H1 (cell line): ENCODE results near the gene TSSC4. TPM values are rescaled to one million over a fixed set of nuclear protein-coding genes. Genes with fewer than 3 reads are reported as not detected.

Source experiments
- CTCF ChIA-PET: fragments of 300-600 bp; sonication (Branson Sonifier 250); formaldehyde crosslinking; loops from one replicate; lab custom pipeline; 2021; ENCODE audit not compliant: partially characterized antibody; lab: Charles Lee
- POLR2A ChIA-PET: fragments of 300-600 bp; sonication (Branson Sonifier 250); formaldehyde crosslinking; loops from one replicate; lab custom pipeline; 2021; ENCODE audit warnings: inconsistent platforms; ENCODE audit not compliant: partially characterized antibody; lab: Charles Lee
- DNase-seq, 2 experiments: peaks; one replicate each; pipeline versions ENCODE4 v3.0.0 to v3.0.0-alpha.2; 2010 to 2022; ENCODE audit warnings: low spot score in 2 of 2, low read depth in 1 of 2, mixed read lengths in 1 of 2
- FAIRE-seq: peaks from 2 replicates; lab custom pipeline; 2011; peaks lifted over from hg19 to GRCh38; lab: Jason Lieb, UNC
- H2AFZ ChIP-seq: 2 replicates; pipeline ENCODE4 v1.8.1; 2012; ENCODE audit warnings: low read length, inconsistent platforms
- H2AK5ac ChIP-seq: 2 replicates; pipeline ENCODE4 v1.6.1; 2013; ENCODE audit warnings: low read depth, low read length
- H2BK120ac ChIP-seq: replicated peaks from 2 replicates; pipeline ENCODE3; 2013; ENCODE audit warnings: low read depth, low read length, inconsistent platforms
- H2BK12ac ChIP-seq: 2 replicates; pipeline ENCODE4 v1.6.1; 2013; ENCODE audit warnings: low read depth, low read length
- H2BK15ac ChIP-seq: 2 replicates; pipeline ENCODE4 v1.6.1; 2013; ENCODE audit warnings: low read length
- H2BK20ac ChIP-seq: 2 replicates; pipeline ENCODE4 v1.6.1; 2013; ENCODE audit warnings: low read length
- H2BK5ac ChIP-seq: 2 replicates; pipeline ENCODE4 v1.6.1; 2013; ENCODE audit warnings: low read depth, low read length
- H3K14ac ChIP-seq: 2 replicates; pipeline ENCODE4 v1.6.1; 2013; ENCODE audit warnings: inconsistent platforms; ENCODE audit not compliant: insufficient read length
- H3K18ac ChIP-seq: 2 replicates; pipeline ENCODE4 v1.6.1; 2013; ENCODE audit warnings: low read length; ENCODE audit errors: extremely low read depth
- H3K23ac ChIP-seq: 2 replicates; pipeline ENCODE4 v1.6.1; 2013; ENCODE audit warnings: inconsistent platforms; ENCODE audit not compliant: insufficient read length
- H3K23me2 ChIP-seq: 2 replicates; pipeline ENCODE4 v1.6.1; 2013; ENCODE audit warnings: low read depth, low read length
- H3K27ac ChIP-seq: 2 replicates; pipeline ENCODE4 v1.6.1; 2011; ENCODE audit warnings: low read depth, low read length, inconsistent platforms
- H3K27me3 ChIP-seq, 4 experiments: replicated peaks in 1 of 4; 1 replicate in 1 of 4; 2 replicates in 3 of 4; pipeline versions ENCODE4 v1.6.1 to v1.8.1; 2011 to 2013; ENCODE audit warnings: low read length in 3 of 4, mild to moderate bottlenecking in 3 of 4, inconsistent platforms in 2 of 4, mixed read lengths in 2 of 4, moderate library complexity in 1 of 4; ENCODE audit not compliant: control insufficient read depth in 3 of 4, insufficient read depth in 3 of 4; ENCODE audit errors: extremely low read depth in 1 of 4
- H3K36me3 ChIP-seq, 4 experiments: 2 replicates each; pipeline versions ENCODE4 v1.6.1 to v1.8.1; 2011 to 2013; ENCODE audit warnings: mild to moderate bottlenecking in 4 of 4, low read length in 3 of 4, moderate library complexity in 2 of 4, control low read depth in 1 of 4, inconsistent platforms in 1 of 4; ENCODE audit not compliant: insufficient read depth in 4 of 4, control insufficient read depth in 2 of 4
- H3K4ac ChIP-seq: replicated peaks from 2 replicates; pipeline ENCODE3; 2013; ENCODE audit warnings: low read length, low read depth, mixed read lengths, inconsistent platforms; ENCODE audit not compliant: insufficient read length
- H3K4me1 ChIP-seq, 4 experiments: replicated peaks in 1 of 4; 1 replicate in 1 of 4; 2 replicates in 3 of 4; pipeline versions ENCODE4 v1.6.1 to v1.8.1; 2011 to 2013; ENCODE audit warnings: low read length in 3 of 4, inconsistent platforms in 2 of 4, mixed read lengths in 1 of 4; ENCODE audit not compliant: insufficient read depth in 4 of 4, control insufficient read depth in 3 of 4
- H3K4me2 ChIP-seq, 2 experiments: 2 replicates each; pipeline versions ENCODE4 v1.6.1 to v1.8.1; 2011 to 2013; ENCODE audit warnings: low read depth in 2 of 2, low read length in 2 of 2, control low read depth in 1 of 2, inconsistent platforms in 1 of 2, mild to moderate bottlenecking in 1 of 2; ENCODE audit not compliant: insufficient read depth in 1 of 2
- H3K4me3 ChIP-seq, 4 experiments: fragments of 200-600, 300-600 bp in 1 of 4; sonication (generic), shearing (Covaris generic), sonication (Bioruptor Twin) in 1 of 4; 2 replicates each; pipeline versions ENCODE4 v1.5.1 to v1.8.1; 2011 to 2016; ENCODE audit warnings: low read length in 4 of 4, low read depth in 3 of 4, control low read depth in 2 of 4, inconsistent platforms in 2 of 4, mild to moderate bottlenecking in 2 of 4, mixed read lengths in 1 of 4, moderate library complexity in 1 of 4; ENCODE audit not compliant: insufficient read depth in 2 of 4; ENCODE audit errors: extremely low read depth in 1 of 4
- H3K56ac ChIP-seq: replicated peaks from 2 replicates; pipeline ENCODE3; 2013; ENCODE audit warnings: low read depth, mild to moderate bottlenecking, mixed read lengths, low read length, inconsistent platforms; ENCODE audit not compliant: insufficient read length
- H3K79me1 ChIP-seq: 2 replicates; pipeline ENCODE4 v1.6.1; 2013; ENCODE audit warnings: low read depth, low read length, control low read depth
- H3K79me2 ChIP-seq, 2 experiments: 2 replicates each; pipeline versions ENCODE4 v1.6.1 to v1.8.1; 2012 to 2013; ENCODE audit warnings: low read length in 2 of 2, mild to moderate bottlenecking in 2 of 2, inconsistent platforms in 1 of 2; ENCODE audit not compliant: insufficient read depth in 2 of 2, control insufficient read depth in 1 of 2
- H3K9ac ChIP-seq, 4 experiments: replicated peaks in 1 of 4; 1 replicate in 1 of 4; 2 replicates in 3 of 4; pipeline versions ENCODE4 v1.6.1 to v1.8.1; 2011 to 2013; ENCODE audit warnings: low read depth in 3 of 4, low read length in 3 of 4, control low read depth in 2 of 4, mild to moderate bottlenecking in 2 of 4, moderate library complexity in 2 of 4, inconsistent platforms in 1 of 4; ENCODE audit errors: extremely low read depth in 1 of 4
- H3K9me3 ChIP-seq, 2 experiments: 2 replicates each; pipeline versions ENCODE4 v1.6.1 to v1.8.1; 2012 to 2013; ENCODE audit warnings: mild to moderate bottlenecking in 2 of 2, moderate library complexity in 2 of 2, control low read depth in 1 of 2, inconsistent platforms in 1 of 2, low read depth in 1 of 2, low read length in 1 of 2, mixed read lengths in 1 of 2; ENCODE audit not compliant: insufficient read depth in 2 of 2
- H4K20me1 ChIP-seq, 2 experiments: replicated peaks in 1 of 2; 2 replicates each; pipeline versions ENCODE3 to v1.8.1; 2011 to 2013; ENCODE audit warnings: inconsistent platforms in 2 of 2, low read length in 2 of 2, mild to moderate bottlenecking in 1 of 2; ENCODE audit not compliant: insufficient read depth in 2 of 2, control insufficient read depth in 1 of 2
- H4K5ac ChIP-seq: 2 replicates; pipeline ENCODE4 v1.6.1; 2013; ENCODE audit warnings: low read length, low read depth, mixed read lengths, inconsistent platforms; ENCODE audit not compliant: insufficient read length
- H4K8ac ChIP-seq: 2 replicates; pipeline ENCODE4 v1.8.0; 2013; ENCODE audit warnings: mild to moderate bottlenecking, moderate library complexity, low read length, inconsistent platforms; ENCODE audit not compliant: insufficient read depth; ENCODE audit errors: extremely low read depth
- H4K91ac ChIP-seq: replicated peaks from 2 replicates; pipeline ENCODE3; 2013; ENCODE audit warnings: low read length, mixed read lengths, inconsistent platforms; ENCODE audit not compliant: insufficient read length
- ATF3 ChIP-seq: IDR thresholded peaks from 2 replicates; pipeline ENCODE4 v1.6.1; 2011; ENCODE audit warnings: low read depth, mild to moderate bottlenecking, low read length; ENCODE audit not compliant: insufficient read depth
- CBX8 ChIP-seq: fragments of 300-800, 300-1000 bp; sonication (generic); IDR thresholded peaks from 2 replicates; pipeline ENCODE4 v1.7.1; 2016; ENCODE audit warnings: low read depth, low read length, borderline replicate concordance
- EP300 ChIP-seq, 2 experiments: IDR thresholded peaks; 1 replicate in 1 of 2; 2 replicates in 1 of 2; pipeline ENCODE4 v1.6.1; 2011 to 2012; ENCODE audit warnings: low read depth in 2 of 2, low read length in 2 of 2, mild to moderate bottlenecking in 2 of 2, borderline replicate concordance in 1 of 2, inconsistent platforms in 1 of 2, moderate library complexity in 1 of 2
- HDAC6 ChIP-seq: IDR thresholded peaks from one replicate; pipeline ENCODE4 v1.7.1; 2012; ENCODE audit warnings: low read depth, mild to moderate bottlenecking, inconsistent platforms, low read length, moderate library complexity
- NRF1 ChIP-seq: IDR thresholded peaks from 2 replicates; pipeline ENCODE4 v1.6.1; 2011; ENCODE audit warnings: mild to moderate bottlenecking, low read depth, low read length, improper control_type of control experiment
- PHF8 ChIP-seq: fragments of 200-600 bp; sonication (generic); conservative IDR thresholded peaks from 2 replicates; pipeline ENCODE4 v1.7.1; 2012; ENCODE audit warnings: low read depth, mild to moderate bottlenecking, inconsistent platforms, low read length, moderate library complexity
- RNF2 ChIP-seq: fragments of 200-900, 300-1000 bp; sonication (generic); IDR thresholded peaks from 2 replicates; pipeline ENCODE4 v1.7.1; 2016; ENCODE audit warnings: borderline replicate concordance, low read depth, mild to moderate bottlenecking, antibody characterized with exemption, low read length; ENCODE audit not compliant: poor library complexity, severe bottlenecking; ENCODE audit errors: missing control alignments
- SIN3A ChIP-seq, 2 experiments: IDR thresholded peaks in 1 of 2; conservative IDR thresholded peaks in 1 of 2; 2 replicates each; pipeline ENCODE4 v1.6.1; 2011 to 2012; ENCODE audit warnings: low read length in 2 of 2, improper control_type of control experiment in 1 of 2, low read depth in 1 of 2, mild to moderate bottlenecking in 1 of 2
- SP1 ChIP-seq: IDR thresholded peaks from 2 replicates; pipeline ENCODE4 v1.6.1; 2011; ENCODE audit warnings: low read depth, low read length
- SP2 ChIP-seq: IDR thresholded peaks from 2 replicates; pipeline ENCODE4 v1.6.1; 2012; ENCODE audit warnings: mild to moderate bottlenecking, low read length, inconsistent platforms
- SP4 ChIP-seq: IDR thresholded peaks from 2 replicates; pipeline ENCODE4 v1.6.1; 2012; ENCODE audit warnings: low read length, inconsistent platforms
- SRF ChIP-seq: IDR thresholded peaks from 2 replicates; pipeline ENCODE4 v1.6.1; 2011; ENCODE audit warnings: mild to moderate bottlenecking, low read depth, low read length, moderate library complexity
- TEAD4 ChIP-seq: IDR thresholded peaks from 2 replicates; pipeline ENCODE4 v1.6.1; 2012; ENCODE audit warnings: low read depth, low read length, inconsistent platforms, mixed read lengths
- WGBS, 2 experiments: shearing (Covaris generic) in 1 of 2; methylation state at CpG; one replicate each; pipeline versions ENCODE4 v1.1.6 to v1.1.7; 2013 to 2015; ENCODE audit warnings: low lambda C conversion rate in 2 of 2, mixed read lengths in 2 of 2, inconsistent platforms in 1 of 2, low coverage in 1 of 2, missing lambda C conversion rate in 1 of 2; ENCODE audit not compliant: insufficient replicate concordance in 2 of 2, insufficient coverage in 1 of 2, insufficient read length in 1 of 2; ENCODE audit errors: extremely low coverage in 1 of 2, missing lambda C conversion rate in 1 of 2; 5-methylcytosine and 5-hydroxymethylcytosine counted together
- polyA plus RNA-seq, 7 experiments: library from polyadenylated mRNA; depleted of rRNA in 3 of 7; stranded (reverse) in 5 of 7; unstranded in 2 of 7; fragments of >200 nt in 5 of 7; fragments of 200-250 nt in 2 of 7; gene quantifications; 1 replicate in 5 of 7; 2 replicates in 1 of 7; 4 replicates in 1 of 7; pipeline versions ENCODE4 v1.2.1 to v1.2.3, GENCODE V29; 2011 to 2013; ENCODE audit warnings: missing spikeins in 2 of 7, mixed read lengths in 2 of 7
- total RNA-seq: library from RNA; stranded (reverse); fragmentation: NEBNext Ultra II Directional; extraction: Animal tissue kit (Norgen Biotek cat#: 25700); gene quantifications from 2 replicates; pipeline ENCODE4 v1.2.1, GENCODE V29; 2021

The TSSC4 gene
- total and polyA plus RNA-seq, 2 of the 8 experiments (the other 6 are each of a cell fraction or from before 2014, with no cell fraction given), result 34.0 to 39.3 TPM

- no peaks in the 10 kb centered on the region for H3K79me2 ChIP-seq
- no peak overlapping the region for H3K18ac ChIP-seq
- H3K4me3 ChIP-seq, result no peak overlapping the region
- H4K5ac ChIP-seq, result no peak overlapping the region
- no peak overlapping the region for H3K23ac ChIP-seq
- no peak overlapping the region for H4K8ac ChIP-seq
- no peaks in the 10 kb centered on the region for H3K27me3 ChIP-seq
- no peaks in the 10 kb centered on the region for H3K36me3 ChIP-seq
- no peak overlapping the region for H3K14ac ChIP-seq
- no peak overlapping the region for H2AFZ ChIP-seq
- H2AK5ac ChIP-seq, result no peak overlapping the region
- WGBS, 2 experiments, result 89% methylated on average over 4 of the region's 4 CpGs; no CpG with 5 or more reads in 1 of the 2 experiments
- H2BK20ac ChIP-seq, result no peak overlapping the region
- H2BK12ac ChIP-seq, result no peak overlapping the region
- H3K4ac ChIP-seq, result no peak overlapping the region
- DNase-seq (no peak), FAIRE-seq (no peak)
- no peaks in the 10 kb centered on the region for H4K20me1 ChIP-seq
- H3K56ac ChIP-seq, result no peak overlapping the region
- ChIA-PET POLR2A (interaction anchor here (0.6 to 0.8 kb wide), 2 partner anchors 10 to 631 kb away, joined by 3 to 4 read pairs; no protein-coding TSS in a partner anchor), CTCF (interaction anchor here (0.7 to 0.8 kb wide), 2 partner anchors 150 to 1343 kb away, joined by 3 read pairs; no protein-coding TSS in a partner anchor)
- H2BK15ac ChIP-seq, result no peak overlapping the region
- H4K91ac ChIP-seq, result no peak overlapping the region
- no peaks in the 10 kb centered on the region for H3K79me1 ChIP-seq
- H3K4me2 ChIP-seq, result no peak overlapping the region
- no peak overlapping the region for H2BK120ac ChIP-seq
- no peak overlapping the region for H3K9ac ChIP-seq
- H3K9me3 ChIP-seq, result peaks cover 19 to 44% of the 10 kb centered on the region in 2 experiments; a peak in 3 of 4 replicates
- no peak overlapping the region for H3K27ac ChIP-seq
- no peaks in the 10 kb centered on the region for H3K4me1 ChIP-seq
- H3K23me2 ChIP-seq, result no peaks in the 10 kb centered on the region
- no peak overlapping the region for H2BK5ac ChIP-seq
- TF ChIP-seq PHF8 (no peak), HDAC6 (no peak), ATF3 (no peak), SRF (no peak), RNF2 (no peak), CBX8 (no peak), TEAD4 (no peak), EP300 (IDR thresholded peaks at IDR 0.05; ENCODE audit: borderline replicate concordance in 1 of 2, low read depth in 2 of 2, low read length in 2 of 2) (no peak), SP1 (no peak), SP4 (no peak), SIN3A (conservative IDR thresholded peaks at IDR 0.05 in 1 of 2, IDR thresholded peaks at IDR 0.05 in 1 of 2; ENCODE audit: low read depth in 1 of 2, low read length in 2 of 2) (no peak), NRF1 (no peak), SP2 (no peak)
These were observed 48.1 kb upstream of the TSSC4 start for GRCh38 chr11:2352420-2352819.
